ENCODE results near the gene STK33. TPM values are rescaled to one million over a fixed set of nuclear protein-coding genes. Genes with fewer than 3 reads are reported as not detected.

Gene STK33
- total and polyA plus RNA-seq, 12 donors: 6.9 to 37.9 (median 30.1) TPM

GRCh38 chr11:8351223-8351622 lies 242.8 kb downstream of the STK33 start:
- Histone ChIP-seq H3K27ac (no peak overlapping the region), H3K36me3 (no peaks in the 10 kb centered on the region), H3K4me3 (no peak overlapping the region), H3K27me3 (peaks cover 0 to 16% (median 6%) of the 10 kb centered on the region in 7 donors), H3K9me3 (no peaks in the 10 kb centered on the region), H3K4me1 (peaks cover 0 to 5% (median 0%) of the 10 kb centered on the region in 9 donors)
- 69 to 81% methylated on average over 8 of the region's 8 CpGs for WGBS, 2 donors
- DNase-seq: no peak
- intact Hi-C loops (cut with DNase I): no loop called here
- TF ChIP-seq, protein P1, sequence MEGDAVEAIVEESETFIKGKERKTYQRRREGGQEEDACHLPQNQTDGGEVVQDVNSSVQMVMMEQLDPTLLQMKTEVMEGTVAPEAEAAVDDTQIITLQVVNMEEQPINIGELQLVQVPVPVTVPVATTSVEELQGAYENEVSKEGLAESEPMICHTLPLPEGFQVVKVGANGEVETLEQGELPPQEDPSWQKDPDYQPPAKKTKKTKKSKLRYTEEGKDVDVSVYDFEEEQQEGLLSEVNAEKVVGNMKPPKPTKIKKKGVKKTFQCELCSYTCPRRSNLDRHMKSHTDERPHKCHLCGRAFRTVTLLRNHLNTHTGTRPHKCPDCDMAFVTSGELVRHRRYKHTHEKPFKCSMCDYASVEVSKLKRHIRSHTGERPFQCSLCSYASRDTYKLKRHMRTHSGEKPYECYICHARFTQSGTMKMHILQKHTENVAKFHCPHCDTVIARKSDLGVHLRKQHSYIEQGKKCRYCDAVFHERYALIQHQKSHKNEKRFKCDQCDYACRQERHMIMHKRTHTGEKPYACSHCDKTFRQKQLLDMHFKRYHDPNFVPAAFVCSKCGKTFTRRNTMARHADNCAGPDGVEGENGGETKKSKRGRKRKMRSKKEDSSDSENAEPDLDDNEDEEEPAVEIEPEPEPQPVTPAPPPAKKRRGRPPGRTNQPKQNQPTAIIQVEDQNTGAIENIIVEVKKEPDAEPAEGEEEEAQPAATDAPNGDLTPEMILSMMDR (IDR thresholded peaks at IDR 0.05): no peak
- no peak for ATAC-seq

DNA sequence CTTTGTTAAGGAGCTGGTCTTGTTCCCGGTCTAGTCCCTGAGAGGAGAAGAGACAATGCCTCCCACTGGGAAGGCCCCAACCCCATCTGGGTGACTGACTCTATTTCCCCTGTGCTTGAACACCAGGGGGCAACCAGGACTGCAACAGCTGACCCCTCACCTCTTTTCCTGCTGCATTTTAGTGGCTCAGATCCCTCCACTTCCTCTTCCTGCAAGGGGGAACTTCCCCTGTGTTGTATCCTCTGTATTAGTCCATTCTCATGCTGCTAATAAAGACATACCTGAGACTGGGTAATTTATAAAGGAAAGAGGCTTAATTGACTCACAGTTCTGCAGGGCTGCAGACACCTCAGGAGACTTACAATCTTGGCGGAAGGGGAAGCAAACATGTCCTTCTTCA lies 246.1 kb downstream of the STK33 start:
- TF ChIP-seq, protein P1 (IDR thresholded peaks at IDR 0.05): no peak
- intact Hi-C loops (cut with DNase I): no loop called here
- H3K4me1 ChIP-seq: peaks cover 0 to 5% (median 0%) of the 10 kb centered on the region in 9 donors
- no peak for DNase-seq
- H3K4me3 ChIP-seq: no peak overlapping the region
- WGBS, 2 donors: 92 to 97% methylated on average over 2 of the region's 2 CpGs
- no peaks in the 10 kb centered on the region for H3K36me3 ChIP-seq
- H3K27me3 ChIP-seq: peaks cover 0 to 11% (median 0%) of the 10 kb centered on the region in 7 donors
- H3K9me3 ChIP-seq: no peaks in the 10 kb centered on the region
- H3K27ac ChIP-seq: no peak overlapping the region
- ATAC-seq: no peak

DNA sequence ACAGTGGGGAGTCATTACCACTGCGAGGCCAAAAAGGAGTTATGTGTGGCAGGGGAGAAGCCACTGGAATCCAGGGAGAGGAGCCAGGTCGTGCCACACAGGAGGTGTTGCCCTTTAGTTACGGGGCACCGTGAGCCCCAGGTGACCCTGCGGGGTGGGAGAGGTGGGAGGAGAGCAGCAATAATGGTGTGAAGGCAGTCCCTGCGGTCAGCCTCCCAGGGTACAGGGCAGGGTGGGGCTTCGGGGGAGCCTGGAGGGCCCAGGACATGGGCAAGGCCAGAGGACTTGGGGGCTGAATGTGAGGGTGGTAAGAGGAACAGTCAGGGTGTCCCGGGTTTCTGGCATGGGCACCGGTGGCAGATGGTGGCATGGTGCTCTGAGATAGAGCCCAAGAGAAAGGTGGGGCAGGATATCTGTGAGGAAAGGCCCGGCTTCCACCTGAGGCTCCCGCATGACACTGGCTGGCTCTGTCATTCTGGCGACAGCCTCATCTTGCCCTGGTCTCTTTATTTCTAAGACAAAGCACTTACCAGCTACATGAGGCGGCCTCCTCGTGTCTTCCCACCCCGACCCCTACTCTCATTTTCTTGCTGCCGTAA lies 247.8 kb downstream of the STK33 start:
- ATAC-seq (no peak), DNase-seq (no peak)
- no peak overlapping the region for H3K27ac ChIP-seq
- H3K4me1 ChIP-seq: peaks cover 0 to 5% (median 0%) of the 10 kb centered on the region in 9 donors
- intact Hi-C loops (cut with DNase I): no loop called here
- no peak overlapping the region for H3K4me3 ChIP-seq
- 90 to 91% methylated on average over 16 of the region's 16 CpGs for WGBS, 2 donors
- H3K36me3 ChIP-seq: no peaks in the 10 kb centered on the region
- H3K27me3 ChIP-seq: peaks cover 0 to 4% (median 0%) of the 10 kb centered on the region in 7 donors
- no peaks in the 10 kb centered on the region for H3K9me3 ChIP-seq
- TF ChIP-seq, protein P1 (IDR thresholded peaks at IDR 0.05): no peak

DNA sequence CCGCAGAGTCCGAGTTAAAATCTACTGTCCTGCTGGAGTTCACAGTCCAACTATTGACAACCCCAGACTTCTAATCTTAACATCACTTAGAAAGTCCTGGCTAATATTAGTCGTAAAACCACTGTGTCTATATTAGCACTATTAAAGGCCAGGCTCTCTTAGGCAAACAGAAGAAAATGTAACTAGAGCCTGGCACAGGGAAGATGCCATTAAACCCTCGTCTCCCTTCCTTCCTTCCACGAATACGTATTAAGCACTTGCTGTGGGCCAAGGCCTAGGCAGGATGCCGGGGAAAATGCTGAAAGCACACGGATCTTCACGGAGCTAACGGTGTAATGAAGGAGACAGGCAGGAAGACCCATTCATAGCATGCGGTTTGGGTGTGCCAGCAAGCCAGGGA lies 248.8 kb downstream of the STK33 start:
- no peak overlapping the region for H3K27ac ChIP-seq
- TF ChIP-seq, protein P1 (IDR thresholded peaks at IDR 0.05): no peak
- no peaks in the 10 kb centered on the region for H3K36me3 ChIP-seq
- no peak overlapping the region for H3K4me3 ChIP-seq
- H3K4me1 ChIP-seq: peaks cover 0 to 5% (median 0%) of the 10 kb centered on the region in 9 donors
- DNase-seq: no peak
- ATAC-seq: no peak
- H3K9me3 ChIP-seq: no peaks in the 10 kb centered on the region
- H3K27me3 ChIP-seq: peaks cover 0 to 4% (median 0%) of the 10 kb centered on the region in 7 donors
- intact Hi-C loops (cut with DNase I): no loop called here
- WGBS, 2 donors: 84 to 86% methylated on average over 11 of the region's 11 CpGs

Data from heart right ventricle (tissue), 16 donors.